Stimulated activated CD4-positive, alpha-beta T cell treated with anti-CD3 and anti-CD28 coated beads, Interleukin-1b, Interleukin-23, amount 100 ng/mL, for 4 hours (primary cell): Measurements from ENCODE around the gene MS4A6E.

Source experiments
- DNase-seq, 2 donors: peaks; one replicate each; pipeline ENCODE4 v3.0.0-alpha.2; 2020; ENCODE audit warnings: low read depth in 2 of 2

MS4A6E gene

DNA sequence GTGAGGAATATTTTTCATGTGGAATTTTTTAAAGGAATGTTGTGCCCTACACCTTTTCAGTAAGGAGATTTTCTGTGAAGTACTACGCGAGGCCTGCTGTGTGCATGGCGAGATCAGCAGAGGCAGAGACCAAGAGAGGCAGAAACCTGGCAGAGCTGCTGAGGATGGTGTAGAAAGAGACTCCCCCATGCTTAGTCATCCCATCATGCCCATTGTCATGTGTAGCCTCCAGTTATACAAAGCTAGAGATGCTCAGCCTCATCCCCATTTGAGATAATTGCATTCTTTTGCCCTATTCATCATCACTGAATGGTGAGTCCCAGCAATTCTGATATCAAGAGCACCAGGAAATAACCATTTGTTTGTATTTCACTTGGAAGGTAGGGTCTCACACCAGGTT is 48.3 kb downstream of the MS4A6E start:
- no peak for DNase-seq

DNA sequence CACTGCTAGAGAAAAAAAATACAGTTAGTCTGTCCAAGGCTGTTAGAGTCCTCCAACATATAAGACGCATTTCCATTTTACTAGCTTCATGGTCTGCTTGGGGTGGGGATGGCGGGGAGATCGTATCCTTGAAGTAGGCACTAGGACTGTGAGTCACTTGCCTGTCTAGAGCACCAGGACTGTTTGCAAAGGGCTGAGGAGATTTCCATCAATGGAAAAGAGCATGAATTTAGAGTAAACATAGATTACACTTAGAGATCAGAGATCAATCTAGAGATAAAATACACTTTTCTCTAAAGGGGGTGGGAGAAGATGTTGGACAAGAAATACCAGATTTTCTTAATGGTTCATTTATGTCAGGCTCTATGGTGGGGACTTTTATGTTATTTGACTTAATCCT is 49.5 kb downstream of the MS4A6E start:
- no peak for DNase-seq

DNA sequence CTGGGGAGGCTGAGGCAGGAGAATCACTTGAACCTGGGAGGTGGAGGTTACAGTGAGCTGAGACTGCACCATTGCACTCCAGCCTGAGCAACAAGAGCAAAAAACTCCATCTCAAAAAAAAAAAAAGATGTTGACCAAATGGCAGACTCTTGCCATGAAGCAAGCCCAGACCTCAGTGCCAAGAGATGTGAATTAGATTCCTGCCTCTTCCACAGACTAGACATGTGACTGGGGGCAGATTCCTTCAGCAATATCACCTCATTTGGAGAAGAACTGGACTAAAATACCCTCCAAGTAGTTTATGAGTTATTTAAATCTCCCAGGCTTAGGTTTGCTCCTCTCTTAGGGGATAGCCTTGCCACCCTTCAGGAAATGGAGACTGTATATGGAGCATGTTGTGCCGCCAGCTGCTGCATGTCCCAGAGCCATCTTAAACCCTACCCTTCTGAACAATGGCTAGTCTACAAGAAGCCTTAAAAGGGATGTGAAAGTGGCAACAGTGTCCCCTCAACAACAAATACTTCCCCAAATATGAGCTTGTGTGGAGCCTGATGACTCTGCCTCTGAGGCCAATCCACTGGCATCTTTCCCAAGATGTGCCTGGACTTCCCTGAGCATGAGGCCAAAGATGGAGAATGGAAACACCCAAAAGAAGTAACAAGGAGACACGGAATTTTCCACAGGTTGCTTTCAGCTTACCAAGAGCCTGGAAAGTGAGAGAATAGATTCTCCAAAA is 50.5 kb downstream of the MS4A6E start:
- no peak for DNase-seq

DNA sequence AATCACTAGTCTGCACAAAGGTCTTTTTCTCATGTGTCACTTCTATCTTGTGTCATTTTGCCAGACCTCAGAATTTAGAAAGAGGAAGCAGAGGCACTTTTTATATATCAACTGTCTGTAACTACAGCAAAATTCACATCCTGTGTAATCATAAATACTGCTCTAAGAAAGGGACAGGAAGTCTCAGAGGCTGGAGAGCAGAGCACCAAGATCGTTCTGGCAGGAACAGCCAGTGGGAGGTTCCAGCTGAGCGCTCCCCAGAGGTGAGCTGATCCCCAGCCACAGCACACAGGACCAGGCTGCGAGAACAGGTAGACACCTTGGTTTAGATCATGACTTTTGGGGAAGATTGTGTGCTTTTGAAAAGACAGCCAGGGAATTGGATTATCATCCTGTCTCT is 51.3 kb downstream of the MS4A6E start, which contains the start of gene MS4A7:
Gene MS4A7 (plus strand): TSS at position 179 of the 400 bp plus-strand sequence. CDS start 4,610 bp downstream, outside the sequence.
- DNase-seq = no peak

GRCh38 chr11:60389279-60389910 is 62.3 kb downstream of the MS4A6E start:
- no peak for DNase-seq

DNA sequence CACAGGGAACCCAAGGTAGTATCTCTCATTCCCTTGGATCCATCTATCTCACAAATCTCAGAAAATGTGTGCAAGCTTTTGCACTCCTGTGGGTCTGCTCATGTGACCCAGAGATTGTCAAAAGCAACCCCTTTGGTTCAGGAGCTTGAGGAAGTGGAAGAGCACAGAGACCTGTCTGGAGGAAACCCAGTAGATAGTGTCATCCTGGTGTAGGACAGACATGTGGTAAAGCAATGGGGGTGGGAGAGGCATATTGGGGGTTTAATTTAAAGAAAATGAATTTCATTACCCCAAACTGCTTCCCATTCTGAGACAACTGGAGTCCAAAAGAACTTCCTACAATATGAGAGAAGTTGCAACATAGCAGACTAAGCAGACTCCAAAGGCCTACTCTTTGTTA is 63.4 kb downstream of the MS4A6E start:
- no peak for DNase-seq
